DMS79 treated with DMSO at 0.1 percent for 48 hours (cell line): Measurements from ENCODE around the gene MRPL40.
"Not testable (repeated sequence)": the region's sequence is repeated elsewhere in the genome, so short reads cannot be mapped to it uniquely, and the experiment has no call there.

Experiments
- DNase-seq: peaks from one replicate; lab custom pipeline; 2025; lab: John Stamatoyannopoulos, UW

Gene MRPL40

DNA sequence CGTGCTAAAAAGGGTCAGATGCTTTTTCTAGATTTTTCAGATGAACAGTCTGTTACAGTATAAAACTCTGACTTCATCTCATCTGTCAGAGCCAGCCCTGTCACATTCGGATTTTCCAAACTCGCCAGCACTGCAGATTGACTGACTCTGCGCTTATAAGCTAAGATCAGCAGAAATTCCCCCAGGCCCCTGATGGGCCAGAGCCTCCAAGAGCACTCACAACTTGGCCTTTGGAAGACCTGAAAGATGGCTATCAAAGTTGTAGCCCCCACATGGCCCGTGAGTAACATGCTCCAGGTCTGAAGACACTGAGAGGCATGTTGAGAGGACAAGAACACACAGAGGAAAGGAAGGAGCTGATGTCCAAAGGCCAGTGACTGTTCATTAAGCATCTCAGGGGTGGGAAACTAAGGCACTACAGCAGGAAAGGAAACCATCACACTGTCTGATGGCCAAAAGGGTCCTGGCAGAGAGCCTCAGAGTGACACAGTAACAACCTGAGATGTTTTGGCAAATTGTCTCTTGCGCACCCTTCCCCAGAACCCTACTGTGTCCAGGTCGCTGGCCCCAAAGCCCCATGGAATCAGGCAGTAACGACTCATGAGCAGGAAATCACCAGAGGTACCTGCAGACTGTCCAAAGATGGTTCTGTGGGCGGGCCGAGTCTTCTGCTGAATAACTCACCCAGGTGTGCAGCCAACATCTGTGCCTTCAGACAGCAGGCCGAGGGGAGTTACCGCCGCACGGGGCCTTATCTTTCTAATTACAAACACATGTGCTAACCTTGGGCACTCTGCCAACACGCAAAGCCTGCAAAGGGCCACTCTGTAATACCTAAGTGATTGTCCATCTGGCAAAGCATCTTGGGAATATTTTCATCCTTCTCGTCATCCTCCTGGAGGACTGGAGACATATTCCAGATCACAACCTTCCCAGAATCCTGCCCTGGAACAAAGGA is 24.4 kb upstream of the MRPL40 start:
- no peak for DNase-seq

DNA sequence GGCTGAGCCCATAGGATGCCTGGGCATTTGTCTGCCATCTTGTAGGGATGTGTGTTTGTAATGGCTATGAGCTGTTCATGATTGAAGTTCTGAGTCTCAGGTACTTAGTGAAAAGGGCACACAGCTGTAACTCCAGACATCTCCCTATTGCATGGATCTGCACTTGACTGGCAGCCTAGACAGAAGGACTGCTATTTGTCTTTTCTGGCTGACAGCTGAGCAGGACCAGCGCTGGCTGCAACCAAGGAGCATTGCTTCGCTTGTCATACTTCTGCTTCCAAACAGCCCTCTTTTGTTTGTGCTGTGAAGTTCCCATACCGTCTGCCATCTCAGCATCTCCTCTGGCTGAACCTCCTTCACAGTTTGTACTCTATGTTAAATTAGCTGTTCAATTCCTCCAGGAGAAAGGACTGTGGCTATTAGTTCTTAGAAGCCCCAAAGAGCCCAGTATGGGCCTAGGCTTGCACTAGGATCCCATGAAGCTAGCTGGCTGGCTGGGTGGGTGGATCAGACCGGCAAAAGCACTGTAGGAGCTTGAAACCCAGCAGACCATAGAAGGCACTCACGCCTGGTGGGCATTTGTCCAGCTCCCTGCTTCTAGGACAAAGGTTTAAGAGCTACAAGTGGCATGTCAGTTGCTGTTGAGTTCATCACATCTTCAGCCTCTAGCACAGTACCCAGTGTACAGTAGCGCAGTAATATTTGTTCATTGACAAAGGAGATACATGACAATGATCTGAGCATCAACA is 21.2 kb upstream of the MRPL40 start:
- DNase-seq, result no peak

DNA sequence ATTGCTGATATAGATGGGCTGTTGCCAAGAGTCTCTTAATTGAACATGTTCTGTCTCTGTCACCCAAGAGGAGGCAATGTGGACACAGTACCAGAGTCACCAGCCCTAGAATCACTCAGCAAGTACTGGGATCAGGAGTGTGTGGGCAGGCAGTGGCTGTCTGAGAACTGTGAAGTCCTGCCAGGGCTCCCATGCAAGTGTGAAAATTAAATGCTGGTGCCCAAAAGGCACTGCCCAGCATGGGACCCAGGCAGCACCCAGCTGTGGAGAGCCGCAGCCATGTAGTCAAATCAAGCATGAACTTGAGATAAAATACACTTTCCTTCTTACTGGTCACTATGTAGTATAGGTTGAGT is 20.7 kb upstream of the MRPL40 start:
- no peak for DNase-seq

DNA sequence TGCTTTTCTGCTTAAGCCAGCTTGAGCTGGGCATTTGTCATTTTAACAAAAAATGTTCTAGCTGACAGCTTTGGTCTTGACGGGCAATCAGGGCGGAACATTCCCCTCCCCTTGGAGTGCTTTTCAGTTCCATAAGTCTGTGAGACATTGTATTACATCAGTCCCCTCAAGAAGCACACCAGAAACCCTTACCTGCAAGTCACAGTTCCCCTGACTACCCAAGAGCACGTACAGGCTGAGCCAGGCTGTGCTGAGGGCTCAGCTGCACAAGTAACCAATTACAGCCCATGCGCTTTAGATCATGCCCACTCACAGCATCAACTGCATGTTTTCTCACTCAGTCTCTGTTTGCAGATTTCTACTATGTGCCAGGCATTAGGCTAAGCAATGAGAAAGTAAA is 19.9 kb upstream of the MRPL40 start:
- no peak for DNase-seq

DNA sequence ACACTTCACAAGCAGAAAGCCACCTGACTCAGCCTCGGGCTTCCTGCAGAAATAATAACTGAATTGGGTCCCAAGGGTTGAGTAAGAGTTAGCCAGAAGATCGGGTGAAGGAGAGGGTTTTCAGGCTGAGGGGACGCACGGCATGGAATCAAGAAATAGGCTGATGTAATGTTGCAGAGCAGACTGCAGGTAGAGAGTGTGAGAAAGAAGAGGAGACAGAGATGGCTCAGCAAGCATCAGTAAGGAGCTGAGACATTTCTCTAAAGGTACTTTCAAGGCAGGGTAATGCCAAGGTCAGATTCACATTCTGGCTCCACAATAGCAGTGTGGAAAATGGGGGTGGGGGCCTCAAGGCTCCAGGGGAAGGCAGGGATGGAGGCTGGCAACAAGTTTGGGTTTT is 19.4 kb upstream of the MRPL40 start:
- DNase-seq, result no peak

DNA sequence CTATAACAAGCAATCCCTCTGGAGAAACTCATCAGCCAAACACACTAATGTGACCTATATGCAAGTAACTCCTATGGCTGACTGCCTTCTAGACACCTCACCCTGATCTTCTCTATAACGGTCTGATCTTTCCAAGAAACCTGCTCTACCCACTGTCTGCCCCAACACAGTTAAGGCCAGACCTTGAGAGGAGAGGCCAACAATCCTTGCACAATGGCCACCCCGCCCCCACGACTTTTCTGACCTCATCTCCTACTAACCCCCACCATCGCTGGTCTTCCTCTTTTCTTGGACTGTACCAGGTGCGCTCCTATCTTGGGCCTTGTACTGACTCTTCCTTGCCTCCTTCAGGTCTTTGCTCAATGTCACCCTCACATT is 13.3 kb upstream of the MRPL40 start:
- DNase-seq, result no peak

DNA sequence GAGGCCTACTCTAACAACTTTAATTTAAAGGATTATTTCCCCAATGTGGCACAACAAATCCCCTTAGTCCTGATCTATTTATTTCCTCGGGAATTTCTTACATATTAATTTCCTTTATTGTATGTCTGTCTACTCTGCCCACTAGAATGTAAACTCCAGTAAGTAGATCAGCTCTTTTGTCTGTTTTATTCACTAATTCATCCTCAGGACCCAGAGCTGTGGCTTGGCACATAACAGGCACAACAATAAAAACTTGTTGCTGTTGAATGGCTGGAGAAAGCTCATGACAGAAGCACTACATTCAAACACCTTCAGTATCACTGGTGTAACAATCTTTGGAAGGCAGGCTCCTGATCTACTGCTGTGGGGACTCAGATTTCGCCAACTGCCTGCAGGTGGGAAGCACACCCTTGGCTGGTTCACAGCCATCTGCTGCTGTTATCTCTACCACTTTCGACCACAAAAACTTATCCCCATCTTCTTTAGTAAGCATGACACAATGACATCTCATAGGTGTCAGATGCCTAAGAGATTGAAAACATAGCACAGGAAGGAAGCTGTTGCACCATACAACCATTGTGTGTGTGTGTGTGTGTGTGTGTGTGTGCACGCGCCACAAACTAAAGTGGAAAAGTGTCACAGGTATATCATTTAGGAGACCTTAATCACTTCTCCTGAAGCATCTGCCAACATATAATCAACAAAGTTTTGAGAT is 12.7 kb upstream of the MRPL40 start:
- no peak for DNase-seq

DNA sequence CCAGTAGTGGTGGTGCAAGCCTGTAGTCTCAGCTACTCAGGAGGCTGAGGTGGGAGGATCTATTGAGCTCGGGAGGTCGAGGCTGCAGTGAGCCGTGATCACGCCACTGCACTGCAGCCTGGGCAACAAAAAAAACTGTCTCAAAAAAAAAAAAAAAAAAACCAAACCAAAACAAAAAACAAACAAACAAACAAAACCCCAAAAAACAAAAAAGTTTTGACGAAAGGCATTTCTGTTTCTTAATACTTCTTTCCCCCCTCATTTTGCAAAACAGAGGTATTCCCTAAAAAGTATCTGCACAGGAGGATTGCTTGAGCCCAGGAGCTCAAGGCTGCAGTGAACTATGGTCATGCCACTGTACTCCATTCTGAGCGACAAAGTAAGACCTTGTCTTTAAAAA is 12.0 kb upstream of the MRPL40 start:
- DNase-seq, result no peak

DNA sequence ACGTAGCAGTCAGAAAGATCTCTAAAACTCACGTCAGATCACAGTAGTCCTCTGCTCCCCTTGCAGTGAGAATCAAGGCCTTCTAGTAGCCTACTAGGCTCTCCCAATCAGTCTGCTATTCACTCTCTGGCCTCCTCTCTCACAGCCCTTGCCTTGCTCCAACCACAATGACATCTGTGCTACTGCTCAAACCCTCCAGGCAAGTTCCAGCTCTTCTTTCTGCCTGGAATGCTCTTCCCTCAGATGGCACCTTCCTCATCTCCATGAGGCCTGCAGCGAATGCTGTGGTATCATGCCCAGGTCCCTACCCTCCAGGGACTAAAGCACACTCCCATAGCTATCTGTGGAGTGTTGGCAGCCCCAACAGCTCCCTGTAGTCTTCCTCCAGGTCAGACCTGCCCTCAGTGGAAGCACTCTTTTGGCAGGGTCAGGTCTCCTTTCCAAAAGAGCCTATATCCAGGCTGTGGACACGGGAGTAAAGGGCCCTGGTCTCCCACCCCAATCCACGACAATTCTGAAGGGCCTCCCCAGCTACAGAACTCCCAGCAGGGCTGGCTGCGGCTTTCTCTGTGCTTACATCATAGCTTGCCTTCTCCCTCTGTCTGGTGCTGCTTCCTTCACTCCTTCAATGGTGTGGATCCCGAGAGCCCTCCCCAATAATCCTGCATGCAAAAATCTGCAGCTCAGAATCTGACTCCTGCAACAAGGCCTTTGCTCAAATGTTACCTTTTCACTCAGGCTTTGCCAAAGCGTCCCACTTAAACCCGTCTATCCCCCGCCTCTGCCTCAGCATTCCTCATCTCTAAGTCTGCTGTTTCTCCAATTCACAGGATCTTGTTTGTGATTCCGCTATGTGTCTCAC is 9.7 kb upstream of the MRPL40 start:
- DNase-seq, result no peak

DNA sequence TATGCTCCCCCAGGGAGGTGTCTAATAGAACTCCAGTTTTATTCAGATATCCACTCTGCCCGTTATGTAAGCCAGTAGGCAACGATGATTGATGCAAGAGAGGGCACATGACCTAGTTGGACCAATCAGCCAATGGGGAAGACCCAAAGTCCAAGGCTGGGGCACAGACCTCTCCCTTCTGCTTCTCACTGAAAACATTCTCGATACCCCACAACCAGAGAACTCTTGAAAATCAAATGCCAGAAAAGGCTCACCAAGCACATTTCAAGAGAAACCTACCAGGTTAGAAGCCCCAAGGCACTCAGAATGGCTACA is 8.2 kb upstream of the MRPL40 start:
- no peak for DNase-seq

DNA sequence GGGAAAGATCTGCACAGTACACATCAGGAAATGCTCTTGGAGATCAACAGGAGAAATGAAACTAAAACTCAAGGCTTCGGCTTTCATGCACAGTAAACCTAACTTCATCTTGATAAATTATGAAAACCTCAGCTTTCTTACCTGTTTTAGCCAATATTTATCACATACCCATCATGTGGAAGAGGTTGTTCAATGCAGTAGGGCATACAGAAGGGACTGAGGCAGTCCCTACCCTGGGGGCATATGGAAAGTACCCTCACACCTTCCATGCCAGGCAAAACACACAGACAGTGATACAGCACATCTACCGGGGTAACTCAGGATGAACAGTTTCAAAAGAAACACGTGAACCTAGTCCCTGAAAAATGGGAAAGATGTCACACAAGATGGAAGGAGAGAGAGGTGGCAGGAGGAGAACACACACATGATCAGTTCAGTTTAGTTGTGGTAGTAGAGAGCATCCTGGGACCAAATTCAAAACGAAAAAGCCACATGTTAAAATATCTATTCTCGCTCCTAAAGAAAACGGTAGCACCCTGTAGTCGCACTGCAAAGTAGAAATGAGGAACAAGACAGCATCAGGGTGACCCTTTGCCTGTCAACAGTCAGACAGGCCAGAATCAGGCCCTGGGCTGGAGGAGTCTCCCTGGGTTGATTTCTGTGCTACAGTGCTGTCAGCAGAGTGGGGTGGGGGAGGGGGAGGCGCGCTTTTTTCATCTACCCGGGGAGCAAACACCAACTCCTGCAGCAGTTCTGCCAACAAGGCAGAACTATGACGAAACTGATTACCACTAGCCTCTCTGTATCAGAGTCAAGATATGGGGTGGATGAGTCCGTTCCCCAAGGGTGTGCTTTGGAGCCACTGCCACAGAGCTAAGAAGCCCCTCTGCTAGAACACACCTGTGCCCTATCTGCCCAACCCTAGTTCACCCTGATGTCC is 2.1 kb upstream of the MRPL40 start:
- DNase-seq, result no peak

DNA sequence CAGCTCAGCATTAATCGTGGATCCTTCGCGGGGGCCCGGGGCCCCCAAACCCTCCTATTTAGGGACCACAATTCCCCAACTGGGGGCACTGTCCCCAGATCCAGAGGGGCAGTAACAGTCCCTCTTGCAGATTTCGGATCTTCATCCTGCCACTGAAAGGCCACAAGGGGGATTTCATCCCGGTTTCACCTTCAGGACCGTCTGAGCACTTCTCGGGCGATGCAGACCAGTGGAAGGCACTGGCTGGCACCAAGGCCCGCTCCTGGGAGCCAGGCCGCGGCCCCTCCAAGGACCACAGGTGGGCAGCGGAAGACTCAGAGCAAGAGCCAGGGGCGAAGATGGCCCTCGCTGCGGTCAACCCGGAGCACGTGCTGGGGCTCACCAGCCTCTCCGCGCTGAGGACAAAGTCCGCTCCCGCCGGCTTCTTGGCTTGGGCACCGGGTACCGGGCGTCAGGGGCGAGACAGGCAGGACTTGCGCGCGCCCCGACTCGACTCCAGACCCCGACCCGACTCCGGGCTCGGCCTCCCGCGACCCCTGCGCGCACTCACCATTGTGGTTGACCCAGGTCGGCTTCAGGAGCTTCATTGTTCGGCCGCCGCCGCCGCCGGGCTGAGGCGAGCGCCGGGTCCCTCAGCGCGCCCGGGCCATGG is 1.3 kb upstream of the MRPL40 start:
- no peak for DNase-seq

DNA sequence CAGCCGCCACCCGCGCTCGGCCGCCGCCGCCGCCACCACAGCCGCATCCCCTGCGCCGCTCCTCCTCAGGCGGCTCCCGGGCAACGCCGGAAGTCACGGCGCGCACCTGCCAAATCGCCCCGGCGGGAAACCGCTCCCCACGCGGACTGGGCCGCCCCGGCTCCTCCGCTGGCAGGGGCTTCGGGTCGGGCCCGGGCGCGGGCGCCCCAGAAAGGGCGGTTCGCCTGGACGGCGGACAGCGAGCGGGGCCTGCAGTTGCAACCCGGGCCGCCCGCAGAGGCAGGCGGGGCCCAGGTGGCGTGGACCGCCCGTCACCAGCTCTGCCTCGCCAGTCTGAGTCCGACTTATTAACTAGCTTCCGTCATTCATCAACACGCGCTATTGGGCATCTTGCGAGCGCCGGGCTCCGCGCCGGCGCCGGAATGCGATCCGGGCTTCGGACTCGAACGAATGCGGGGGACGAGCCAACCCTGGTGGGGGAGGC is 654 bp upstream of the MRPL40 start, which contains the start of gene HIRA:
Gene HIRA (minus strand): TSS at position 85 of the 484 bp plus-strand sequence. CDS start 257 bp downstream, outside the sequence.
- no peak for DNase-seq

DNA sequence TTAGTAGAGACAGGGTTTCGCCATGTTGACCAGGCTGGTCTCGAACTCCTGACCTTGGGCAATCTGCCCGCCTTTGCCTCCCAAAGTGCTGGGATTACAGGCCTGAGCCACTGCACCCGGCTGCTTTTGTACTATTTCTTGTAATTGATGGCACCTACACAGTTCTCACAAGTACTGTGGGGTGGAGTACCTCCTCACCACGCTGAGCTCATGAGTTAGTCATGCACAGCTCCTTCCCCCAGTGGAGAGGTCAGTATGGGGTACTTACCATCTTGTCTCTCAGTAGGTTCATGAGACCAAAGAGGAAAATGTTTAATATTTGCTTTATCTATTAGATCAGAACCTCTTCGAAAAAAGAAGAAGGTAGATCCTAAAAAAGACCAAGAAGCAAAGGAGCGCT is 2.1 kb downstream of the MRPL40 start:
- no peak for DNase-seq

DNA sequence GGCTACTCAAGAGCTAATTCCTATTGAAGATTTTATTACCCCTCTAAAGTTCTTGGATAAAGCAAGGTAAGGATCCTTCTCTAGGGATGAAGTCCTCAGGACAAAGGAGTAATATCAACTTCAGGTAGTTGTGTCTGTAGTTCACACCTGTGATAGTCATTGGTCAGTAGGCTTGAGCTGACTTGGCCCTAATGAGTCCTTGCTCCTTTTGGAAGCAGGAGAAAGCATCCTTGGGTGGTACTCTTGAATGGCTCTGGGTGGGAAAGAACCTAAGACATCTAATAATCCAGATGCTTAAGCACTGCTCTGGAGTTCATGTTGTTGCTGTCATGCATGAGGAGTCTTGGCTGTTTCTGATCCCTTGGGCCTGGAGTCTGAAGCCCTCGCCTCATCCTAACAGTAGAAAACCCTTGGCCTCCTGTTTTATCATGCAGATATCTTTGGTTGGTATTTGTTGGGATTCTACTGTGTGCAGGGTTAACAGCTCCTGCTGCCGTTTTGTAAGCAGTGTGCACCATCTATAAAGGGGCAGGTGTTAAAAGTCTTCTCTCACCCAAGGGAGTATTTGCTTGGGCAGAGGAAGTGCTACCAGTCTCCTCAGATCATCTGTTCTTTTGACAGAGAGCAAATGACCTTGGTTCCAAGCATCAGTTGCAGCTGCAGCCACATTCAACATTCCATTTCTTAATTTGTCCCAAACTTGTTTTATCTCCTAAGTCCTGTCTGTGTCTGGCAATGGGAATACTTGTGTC is 2.7 kb downstream of the MRPL40 start:
- DNase-seq, result no peak

DNA sequence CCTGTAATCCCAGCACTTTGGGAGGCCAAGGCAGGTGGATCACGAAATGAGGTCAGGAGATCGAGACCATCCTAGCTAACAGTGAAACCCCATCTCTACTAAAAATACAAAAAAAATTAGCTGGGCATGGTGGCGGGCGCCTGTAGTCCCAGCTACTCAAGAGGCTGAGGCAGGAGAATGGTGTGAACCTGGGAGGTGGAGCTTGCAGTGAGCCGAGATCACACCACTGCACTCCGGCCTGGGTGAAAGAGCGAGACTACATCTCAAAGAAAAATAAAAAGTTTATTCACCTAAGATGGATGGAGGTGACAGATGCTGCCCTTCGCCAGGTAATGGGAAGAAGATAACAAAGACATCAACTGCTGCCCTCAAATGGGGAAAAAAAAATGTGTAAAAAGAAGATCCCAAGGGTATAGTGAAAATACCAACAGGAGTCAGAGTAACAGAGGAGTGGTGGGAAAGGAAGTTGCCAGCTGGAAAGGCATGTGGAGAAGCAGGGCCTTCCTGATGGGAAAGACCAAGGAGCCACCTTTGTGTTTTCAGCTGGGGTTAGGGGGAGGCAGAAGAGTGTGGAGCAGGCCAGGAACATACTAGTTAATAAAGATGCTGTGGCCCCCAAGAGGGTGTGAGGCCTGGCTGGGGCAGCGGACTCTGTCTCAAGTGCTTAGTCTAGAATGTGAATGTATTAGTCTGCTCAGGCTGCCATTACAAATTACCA is 4.3 kb downstream of the MRPL40 start:
- DNase-seq, result not testable (repeated sequence)

DNA sequence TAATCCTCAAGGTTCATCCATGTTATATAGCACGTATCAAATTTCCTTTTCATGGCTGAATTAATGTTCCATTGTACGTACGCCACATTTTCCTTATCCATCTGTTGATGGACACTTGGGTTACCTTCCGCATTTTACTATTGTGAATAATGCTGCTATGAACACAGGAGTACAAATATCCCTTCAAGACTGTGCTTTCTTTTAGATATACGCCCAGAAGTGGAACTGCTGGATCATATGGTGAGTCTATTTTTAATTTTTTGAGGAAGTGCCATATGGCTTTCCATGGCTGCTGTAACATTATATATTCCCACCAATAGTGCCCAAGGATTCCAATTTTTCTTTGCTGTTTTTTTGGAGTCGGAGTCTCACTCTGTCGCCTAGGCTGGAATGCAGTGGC is 6.0 kb downstream of the MRPL40 start:
- no peak for DNase-seq

DNA sequence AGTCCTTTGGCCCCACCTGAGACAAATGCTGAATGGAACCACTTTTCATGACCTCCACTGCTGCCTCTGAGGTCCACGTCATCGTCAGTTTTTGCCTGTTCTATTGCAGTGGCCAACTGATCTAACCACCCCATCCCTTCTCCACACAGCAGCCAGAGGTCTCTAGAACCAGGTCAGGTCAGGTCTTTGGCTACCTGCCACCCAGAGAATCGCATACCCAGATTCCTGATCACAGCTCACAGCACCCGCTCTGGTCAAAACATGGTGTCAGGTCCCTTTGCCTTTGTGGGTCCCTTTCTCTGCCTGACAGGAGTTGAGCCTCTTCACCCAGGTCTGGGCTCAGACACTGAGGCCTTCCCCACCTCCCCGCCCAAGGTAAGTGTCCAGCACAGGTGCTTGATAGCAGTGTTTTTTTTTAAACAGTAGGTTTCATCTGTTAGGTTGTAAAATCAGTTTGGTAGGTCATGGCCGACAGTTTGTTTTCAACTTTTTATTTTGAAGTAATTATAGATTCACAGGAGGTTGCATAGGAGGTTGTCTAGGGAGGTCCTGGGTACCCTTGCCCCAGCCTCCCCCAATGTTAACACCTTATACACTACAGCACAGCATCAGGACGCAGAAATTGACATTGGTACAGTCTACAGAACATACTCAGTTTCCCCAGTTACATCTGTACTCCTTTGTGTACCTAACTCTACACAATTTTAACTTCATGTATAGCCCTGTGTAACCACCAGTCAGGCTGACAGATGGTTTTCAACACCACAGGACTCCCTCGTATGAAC is 8.3 kb downstream of the MRPL40 start:
- DNase-seq, result no peak
